IPS-15b (cell line): ENCODE measurements around the gene AHRR.
"Not testable (repeated sequence)": the region's sequence is repeated elsewhere in the genome, so short reads cannot be mapped to it uniquely, and the experiment has no call there.

Source experiments
- H3K27me3 ChIP-seq: one replicate; pipeline ENCODE4 v1.6.1; 2013; ENCODE audit warnings: low read length; ENCODE audit not compliant: control insufficient read depth, insufficient read depth
- H3K36me3 ChIP-seq: one replicate; pipeline ENCODE4 v1.6.1; 2013; ENCODE audit warnings: low read length; ENCODE audit not compliant: control insufficient read depth, insufficient read depth
- H3K4me1 ChIP-seq: one replicate; pipeline ENCODE4 v1.6.1; 2013; ENCODE audit warnings: mild to moderate bottlenecking, low read length; ENCODE audit not compliant: control insufficient read depth, insufficient read depth
- H3K4me3 ChIP-seq: one replicate; pipeline ENCODE4 v1.5.1; 2013; ENCODE audit warnings: low read depth, low read length
- H3K9ac ChIP-seq: one replicate; pipeline ENCODE4 v1.6.1; 2013; ENCODE audit warnings: low read depth, mild to moderate bottlenecking, low read length
- H3K9me3 ChIP-seq: one replicate; pipeline ENCODE4 v1.6.1; 2013; ENCODE audit warnings: mild to moderate bottlenecking, low read length; ENCODE audit not compliant: control insufficient read depth, insufficient read depth

Gene AHRR

DNA sequence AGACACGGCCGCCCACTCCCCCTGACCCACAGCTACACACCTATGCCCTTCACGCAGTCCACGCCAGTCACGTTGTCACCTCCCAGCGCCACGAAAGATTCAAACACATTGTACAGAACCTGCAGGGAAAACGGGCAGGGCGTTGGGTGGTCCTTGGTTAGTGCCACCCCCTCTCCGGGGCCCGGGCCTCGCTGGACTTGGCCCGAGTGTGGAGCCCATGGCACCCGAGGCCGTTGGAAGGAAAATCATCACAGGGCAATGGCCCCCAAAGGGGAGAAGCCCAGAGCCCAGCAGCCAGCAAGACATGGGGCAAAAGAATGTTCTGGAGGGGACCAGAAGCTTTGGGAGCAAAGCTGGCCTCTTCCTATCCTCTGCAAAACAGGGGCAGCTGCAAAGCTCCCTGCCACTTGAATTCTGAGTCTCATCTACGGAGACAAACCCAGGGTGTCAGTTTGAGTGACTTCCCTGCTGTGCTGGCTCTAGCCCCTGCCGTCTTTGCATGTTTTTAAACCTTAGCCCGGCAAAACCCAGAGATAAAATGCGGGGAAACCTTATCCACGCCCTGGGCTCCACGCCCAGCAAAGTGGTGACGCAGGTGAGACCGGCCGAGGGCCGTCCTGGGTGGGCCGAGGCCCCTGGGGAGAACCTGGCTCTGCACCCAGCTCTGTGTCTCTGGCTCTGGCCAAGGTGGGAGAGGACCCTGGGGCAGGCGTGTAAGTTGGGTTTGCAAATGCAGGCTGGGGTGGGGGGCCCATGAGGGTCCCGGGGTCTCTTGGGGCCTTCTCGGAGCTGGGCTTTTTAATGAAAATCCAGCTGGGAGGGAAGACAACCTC lies 163.8 kb downstream of the AHRR start:
- H3K4me1 ChIP-seq = no peaks in the 10 kb centered on the region
- no peaks in the 10 kb centered on the region for H3K27me3 ChIP-seq
- H3K4me3 ChIP-seq = no peak overlapping the region
- H3K9ac ChIP-seq = no peak overlapping the region
- H3K36me3 ChIP-seq = no peaks in the 10 kb centered on the region
- no peaks in the 10 kb centered on the region for H3K9me3 ChIP-seq

DNA sequence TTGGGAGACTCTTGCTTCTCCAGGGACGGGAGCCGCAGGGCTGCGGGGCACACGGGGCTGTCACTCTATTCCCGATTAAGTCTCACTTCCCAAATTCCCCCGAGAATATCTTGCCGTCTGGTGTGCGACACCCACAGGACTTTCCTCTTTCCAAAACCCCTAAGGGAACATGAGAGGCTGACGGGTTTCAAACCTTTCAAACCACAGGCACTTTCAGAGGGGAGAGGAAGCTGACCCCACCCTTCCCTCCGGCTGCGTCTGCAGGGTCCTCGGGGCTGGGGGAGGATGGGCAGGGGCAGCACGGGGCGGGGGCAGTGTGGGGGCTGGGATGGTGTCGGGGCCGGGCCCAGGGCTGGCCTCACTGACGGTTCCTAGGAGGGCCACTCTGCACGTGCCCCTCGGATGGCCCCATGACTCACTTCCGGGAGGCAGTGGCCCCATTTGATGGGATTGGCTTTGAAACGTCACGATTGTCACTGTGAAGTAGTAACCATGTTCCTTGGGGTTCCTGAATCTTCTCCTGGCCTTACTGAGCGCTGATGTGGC lies 164.5 kb downstream of the AHRR start:
- Histone ChIP-seq H3K36me3 (no peaks in the 10 kb centered on the region), H3K4me1 (no peaks in the 10 kb centered on the region), H3K4me3 (no peak overlapping the region), H3K9me3 (no peaks in the 10 kb centered on the region), H3K9ac (no peak overlapping the region), H3K27me3 (no peaks in the 10 kb centered on the region)

DNA sequence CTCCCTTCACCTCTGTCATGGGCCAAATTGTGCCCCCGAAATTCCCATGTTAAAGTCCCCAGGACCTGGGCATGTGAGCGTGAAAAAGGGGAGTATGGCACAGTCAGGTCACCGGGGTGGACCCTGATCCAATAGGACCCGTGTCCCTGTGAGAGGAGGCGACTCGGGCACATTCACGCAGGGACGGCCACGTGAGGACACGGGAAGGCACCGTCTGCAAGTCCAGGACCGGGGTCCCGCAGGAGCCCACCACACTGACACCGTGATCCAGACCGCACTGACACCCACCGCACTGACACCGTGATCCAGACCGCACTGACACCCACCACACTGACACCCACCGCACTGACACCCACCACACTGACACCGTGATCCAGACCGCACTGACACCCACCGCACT lies 165.1 kb downstream of the AHRR start:
- not testable (repeated sequence) for H3K4me3 ChIP-seq, H3K9me3 ChIP-seq, H3K27me3 ChIP-seq, H3K36me3 ChIP-seq, H3K9ac ChIP-seq, H3K4me1 ChIP-seq
